ENCODE measurements around the gene YBX2.

YBX2 gene

GRCh38 chr17:7295230-7296180 is 1.1 kb upstream of the YBX2 start:
- Histone ChIP-seq H3K36me3 (ENCODE audit: control insufficient read depth, insufficient read depth, low read length) (no peaks in the 10 kb centered on the region), H3K4me1 (ENCODE audit: control insufficient read depth, insufficient read depth, low read length, poor library complexity, severe bottlenecking) (no peaks in the 10 kb centered on the region), H3K27ac (ENCODE audit: low read depth, low read length, severe bottlenecking) (no peak overlapping the region), H3K4me3 (ENCODE audit: extremely low read depth, insufficient read depth, low read length, poor library complexity, severe bottlenecking) (no peak overlapping the region), H3K9me3 (ENCODE audit: control insufficient read depth, low read length) (no peaks in the 10 kb centered on the region)
- WGBS, 2 experiments (ENCODE audit: insufficient coverage in 2 of 2): 66 to 84% methylated on average over 36 to 38 of the region's 42 CpGs

- Histone ChIP-seq H3K4me1 (ENCODE audit: control insufficient read depth, insufficient read depth, low read length, poor library complexity, severe bottlenecking) (no peaks in the 10 kb centered on the region), H3K27ac (ENCODE audit: low read depth, low read length, severe bottlenecking) (no peak overlapping the region), H3K4me3 (ENCODE audit: extremely low read depth, insufficient read depth, low read length, poor library complexity, severe bottlenecking) (peak overlapping the region; percentile 33), H3K36me3 (ENCODE audit: control insufficient read depth, insufficient read depth, low read length) (no peaks in the 10 kb centered on the region), H3K9me3 (ENCODE audit: control insufficient read depth, low read length) (no peaks in the 10 kb centered on the region)
- WGBS, 2 experiments (ENCODE audit: insufficient coverage in 2 of 2): 3 to 4% methylated on average over 41 to 61 of the region's 75 CpGs
Observed at GRCh38 chr17:7293816-7294613, 424 bp downstream of the YBX2 start.

GRCh38 chr17:7293159-7293558 is 1.3 kb downstream of the YBX2 start:
- H3K27ac ChIP-seq (ENCODE audit: low read depth, low read length, severe bottlenecking): no peak overlapping the region
- 96% methylated on average over 6 to 8 of the region's 11 CpGs for WGBS, 2 experiments (ENCODE audit: insufficient coverage in 2 of 2)
- no peaks in the 10 kb centered on the region for H3K36me3 ChIP-seq (ENCODE audit: control insufficient read depth, insufficient read depth, low read length)
- H3K4me1 ChIP-seq (ENCODE audit: control insufficient read depth, insufficient read depth, low read length, poor library complexity, severe bottlenecking): no peaks in the 10 kb centered on the region
- H3K4me3 ChIP-seq (ENCODE audit: extremely low read depth, insufficient read depth, low read length, poor library complexity, severe bottlenecking): no peak overlapping the region
- no peaks in the 10 kb centered on the region for H3K9me3 ChIP-seq (ENCODE audit: control insufficient read depth, low read length)

GRCh38 chr17:7292729-7293128 is 1.7 kb downstream of the YBX2 start:
- H3K4me1 ChIP-seq (ENCODE audit: control insufficient read depth, insufficient read depth, low read length, poor library complexity, severe bottlenecking): no peaks in the 10 kb centered on the region
- no peaks in the 10 kb centered on the region for H3K36me3 ChIP-seq (ENCODE audit: control insufficient read depth, insufficient read depth, low read length)
- H3K9me3 ChIP-seq (ENCODE audit: control insufficient read depth, low read length): no peaks in the 10 kb centered on the region
- no peak overlapping the region for H3K27ac ChIP-seq (ENCODE audit: low read depth, low read length, severe bottlenecking)
- no peak overlapping the region for H3K4me3 ChIP-seq (ENCODE audit: extremely low read depth, insufficient read depth, low read length, poor library complexity, severe bottlenecking)
- 50 to 66% methylated on average over 2 to 3 of the region's 6 CpGs for WGBS, 2 experiments (ENCODE audit: insufficient coverage in 2 of 2)

GRCh38 chr17:7292194-7292593 is 2.2 kb downstream of the YBX2 start:
- no peaks in the 10 kb centered on the region for H3K36me3 ChIP-seq (ENCODE audit: control insufficient read depth, insufficient read depth, low read length)
- no peaks in the 10 kb centered on the region for H3K4me1 ChIP-seq (ENCODE audit: control insufficient read depth, insufficient read depth, low read length, poor library complexity, severe bottlenecking)
- H3K4me3 ChIP-seq (ENCODE audit: extremely low read depth, insufficient read depth, low read length, poor library complexity, severe bottlenecking): no peak overlapping the region
- H3K27ac ChIP-seq (ENCODE audit: low read depth, low read length, severe bottlenecking): no peak overlapping the region
- no peaks in the 10 kb centered on the region for H3K9me3 ChIP-seq (ENCODE audit: control insufficient read depth, low read length)
- 100% methylated on average over 1 of the region's 2 CpGs; no CpG with 5 or more reads in 1 of the 2 experiments for WGBS, 2 experiments (ENCODE audit: insufficient coverage in 2 of 2)

GRCh38 chr17:7290685-7291084 is 3.8 kb downstream of the YBX2 start:
- 92 to 93% methylated on average over 9 to 11 of the region's 11 CpGs for WGBS, 2 experiments (ENCODE audit: insufficient coverage in 2 of 2)
- Histone ChIP-seq H3K36me3 (ENCODE audit: control insufficient read depth, insufficient read depth, low read length) (no peaks in the 10 kb centered on the region), H3K27ac (ENCODE audit: low read depth, low read length, severe bottlenecking) (no peak overlapping the region), H3K9me3 (ENCODE audit: control insufficient read depth, low read length) (no peaks in the 10 kb centered on the region), H3K4me1 (ENCODE audit: control insufficient read depth, insufficient read depth, low read length, poor library complexity, severe bottlenecking) (no peaks in the 10 kb centered on the region), H3K4me3 (ENCODE audit: extremely low read depth, insufficient read depth, low read length, poor library complexity, severe bottlenecking) (no peak overlapping the region)

- Histone ChIP-seq H3K36me3 (ENCODE audit: control insufficient read depth, insufficient read depth, low read length) (no peaks in the 10 kb centered on the region), H3K4me1 (ENCODE audit: control insufficient read depth, insufficient read depth, low read length, poor library complexity, severe bottlenecking) (no peaks in the 10 kb centered on the region), H3K9me3 (ENCODE audit: control insufficient read depth, low read length) (no peaks in the 10 kb centered on the region), H3K4me3 (ENCODE audit: extremely low read depth, insufficient read depth, low read length, poor library complexity, severe bottlenecking) (no peak overlapping the region), H3K27ac (ENCODE audit: low read depth, low read length, severe bottlenecking) (no peak overlapping the region)
- WGBS, 2 experiments (ENCODE audit: insufficient coverage in 2 of 2): 93 to 98% methylated on average over 9 to 18 of the region's 19 CpGs
Observed at GRCh38 chr17:7290166-7290565, 4.3 kb downstream of the YBX2 start.

- Histone ChIP-seq H3K9me3 (ENCODE audit: control insufficient read depth, low read length) (no peaks in the 10 kb centered on the region), H3K4me3 (ENCODE audit: extremely low read depth, insufficient read depth, low read length, poor library complexity, severe bottlenecking) (no peak overlapping the region), H3K4me1 (ENCODE audit: control insufficient read depth, insufficient read depth, low read length, poor library complexity, severe bottlenecking) (no peaks in the 10 kb centered on the region), H3K27ac (ENCODE audit: low read depth, low read length, severe bottlenecking) (no peak overlapping the region), H3K36me3 (ENCODE audit: control insufficient read depth, insufficient read depth, low read length) (no peaks in the 10 kb centered on the region)
- WGBS, 2 experiments (ENCODE audit: insufficient coverage in 2 of 2): 88 to 90% methylated on average over 9 to 14 of the region's 18 CpGs
Observed at GRCh38 chr17:7289256-7290032, 5.0 kb downstream of the YBX2 start.

GRCh38 chr17:7285679-7286078 is 8.8 kb downstream of the YBX2 start:
- H3K27ac ChIP-seq (ENCODE audit: low read depth, low read length, severe bottlenecking): no peak overlapping the region
- WGBS, 2 experiments (ENCODE audit: insufficient coverage in 2 of 2): 94 to 96% methylated on average over 10 of the region's 12 CpGs
- H3K4me1 ChIP-seq (ENCODE audit: control insufficient read depth, insufficient read depth, low read length, poor library complexity, severe bottlenecking): peaks cover 3% of the 10 kb centered on the region
- H3K9me3 ChIP-seq (ENCODE audit: control insufficient read depth, low read length): no peaks in the 10 kb centered on the region
- H3K36me3 ChIP-seq (ENCODE audit: control insufficient read depth, insufficient read depth, low read length): no peaks in the 10 kb centered on the region
- H3K4me3 ChIP-seq (ENCODE audit: extremely low read depth, insufficient read depth, low read length, poor library complexity, severe bottlenecking): no peak overlapping the region

GRCh38 chr17:7284911-7285310 is 9.5 kb downstream of the YBX2 start:
- Histone ChIP-seq H3K4me3 (ENCODE audit: extremely low read depth, insufficient read depth, low read length, poor library complexity, severe bottlenecking) (no peak overlapping the region), H3K27ac (ENCODE audit: low read depth, low read length, severe bottlenecking) (no peak overlapping the region), H3K36me3 (ENCODE audit: control insufficient read depth, insufficient read depth, low read length) (no peaks in the 10 kb centered on the region), H3K4me1 (ENCODE audit: control insufficient read depth, insufficient read depth, low read length, poor library complexity, severe bottlenecking) (peaks cover 3% of the 10 kb centered on the region), H3K9me3 (ENCODE audit: control insufficient read depth, low read length) (no peaks in the 10 kb centered on the region)
- WGBS, 2 experiments (ENCODE audit: insufficient coverage in 2 of 2): 92 to 93% methylated on average over 7 to 16 of the region's 16 CpGs

Data from mesodermal cell (in vitro differentiated cells).